GM12878 (cell line): Measurements from ENCODE around the gene TIMP4. TPM values are rescaled to one million over a fixed set of nuclear protein-coding genes. Genes with fewer than 3 reads are reported as not detected.

ENCODE experiments used
- ATF2 ChIP-seq: IDR thresholded peaks from 2 replicates; pipeline ENCODE4 v1.6.1; 2012; ENCODE audit warnings: low read length, inconsistent platforms
- ATF7 ChIP-seq: fragments of 450-650 bp; IDR thresholded peaks from 2 replicates; pipeline ENCODE4 v1.6.1; 2016; ENCODE audit warnings: low read depth, mild to moderate bottlenecking
- BHLHE40 ChIP-seq, 2 experiments: fragments of 450-650 bp in 1 of 2; IDR thresholded peaks; 2 replicates each; pipeline ENCODE4 v1.6.1; 2011 to 2017; ENCODE audit warnings: low read depth in 2 of 2, borderline replicate concordance in 1 of 2, improper control_type of control experiment in 1 of 2, low read length in 1 of 2, mild to moderate bottlenecking in 1 of 2
- CEBPB ChIP-seq, 2 experiments: fragments of 150-350 bp in 1 of 2; IDR thresholded peaks; 2 replicates each; pipeline ENCODE4 v1.6.1; 2012 to 2014; ENCODE audit warnings: low read depth in 2 of 2, low read length in 2 of 2, borderline replicate concordance in 1 of 2, inconsistent platforms in 1 of 2
- EP300 ChIP-seq, 2 experiments: fragments of 150-350 bp in 1 of 2; IDR thresholded peaks; 2 replicates each; pipeline ENCODE4 v1.6.1; 2011 to 2012; ENCODE audit warnings: low read depth in 2 of 2, low read length in 2 of 2, borderline replicate concordance in 1 of 2, improper control_type of control experiment in 1 of 2, inconsistent platforms in 1 of 2; ENCODE audit not compliant: control insufficient read depth in 1 of 2
- FOXM1 ChIP-seq: IDR thresholded peaks from 2 replicates; pipeline ENCODE4 v1.6.1; 2012; ENCODE audit warnings: low read depth, mild to moderate bottlenecking, inconsistent platforms, low read length, moderate library complexity
- IKZF1 ChIP-seq: fragments of 450-650 bp; conservative IDR thresholded peaks from 2 replicates; pipeline ENCODE4 v1.6.1; 2017; ENCODE audit warnings: antibody characterized with exemption, mild to moderate bottlenecking
- IKZF2 ChIP-seq, 2 experiments: fragments of 450-650 bp; IDR thresholded peaks; 2 replicates each; pipeline ENCODE4 v1.6.1; 2017; ENCODE audit warnings: mild to moderate bottlenecking in 2 of 2, moderate library complexity in 2 of 2
- MAX ChIP-seq: IDR thresholded peaks from 2 replicates; pipeline ENCODE4 v1.6.1; 2012; ENCODE audit warnings: low read depth, low read length, improper control_type of control experiment
- MTA2 ChIP-seq: fragments of 450-650 bp; IDR thresholded peaks from 2 replicates; pipeline ENCODE4 v1.6.1; 2016; ENCODE audit warnings: low read depth, mild to moderate bottlenecking, moderate library complexity
- MTA3 ChIP-seq: IDR thresholded peaks from 2 replicates; pipeline ENCODE4 v1.6.1; 2012; ENCODE audit warnings: low read length, inconsistent platforms, borderline replicate concordance
- NBN ChIP-seq: fragments of 450-650 bp; IDR thresholded peaks from 2 replicates; pipeline ENCODE4 v1.6.1; 2016
- PBX3 ChIP-seq: IDR thresholded peaks from 2 replicates; pipeline ENCODE4 v1.6.1; 2011; ENCODE audit warnings: mild to moderate bottlenecking, low read depth, low read length, moderate library complexity; ENCODE audit not compliant: insufficient replicate concordance
- RAD21 ChIP-seq: IDR thresholded peaks from 2 replicates; pipeline ENCODE4 v1.6.1; 2011; ENCODE audit warnings: mild to moderate bottlenecking, low read depth, low read length, moderate library complexity; ENCODE audit not compliant: insufficient read depth
- RBBP5 ChIP-seq: fragments of 200-600 bp; sonication (generic); conservative IDR thresholded peaks from 2 replicates; pipeline ENCODE4 v1.6.1; 2016
- RELB ChIP-seq: fragments of 450-650 bp; IDR thresholded peaks from 2 replicates; pipeline ENCODE4 v1.6.1; 2017; ENCODE audit warnings: low read depth, mild to moderate bottlenecking, moderate library complexity
- REST ChIP-seq: IDR thresholded peaks from 2 replicates; pipeline ENCODE4 v1.6.1; 2012; ENCODE audit warnings: mild to moderate bottlenecking, low read depth, low read length
- SKIL ChIP-seq: fragments of 450-650 bp; IDR thresholded peaks from 2 replicates; pipeline ENCODE4 v1.6.1; 2017; ENCODE audit warnings: mild to moderate bottlenecking, low read depth, inconsistent platforms; ENCODE audit not compliant: poor library complexity, severe bottlenecking
- SRF ChIP-seq, 2 experiments: IDR thresholded peaks; 2 replicates each; pipeline ENCODE4 v1.6.1; 2011; ENCODE audit warnings: low read depth in 2 of 2, low read length in 2 of 2, mild to moderate bottlenecking in 1 of 2, moderate library complexity in 1 of 2
- ZNF622 ChIP-seq: fragments of 450-650 bp; IDR thresholded peaks from 2 replicates; pipeline ENCODE4 v1.6.1; 2017; ENCODE audit warnings: mild to moderate bottlenecking, inconsistent platforms
- polyA plus RNA-seq, 11 experiments: library from polyadenylated mRNA; depleted of rRNA in 4 of 11; unstranded in 6 of 11; stranded (reverse) in 5 of 11; fragments of >200 nt; fragmentation: Nextera tagmentation in 4 of 11; fragmentation: Illumina TruSeq in 1 of 11; extraction: Ambion mirVana in 4 of 11; extraction: Trizol in 1 of 11; gene quantifications; 1 replicate in 1 of 11; 2 replicates in 10 of 11; pipeline versions ENCODE4 v1.2.1 to v1.2.3, GENCODE V29; 2011 to 2016; ENCODE audit warnings: inconsistent platforms in 2 of 11, missing spikeins in 2 of 11, low read depth in 1 of 11
- total RNA-seq, 4 experiments: library from RNA; depleted of rRNA in 3 of 4; stranded (reverse); fragments of >200 nt in 3 of 4; fragmentation: Illumina TruSeq in 1 of 4; extraction: Trizol in 1 of 4; gene quantifications; 2 replicates each; pipeline versions ENCODE4 v1.2.1 to v1.2.3, GENCODE V29; 2013 to 2021

Gene TIMP4
- total and polyA plus RNA-seq, 10 of the 15 experiments (the other 5 are each of a cell fraction or from before 2014, with no cell fraction given), result 0.07 TPM; not detected in 9

- TF ChIP-seq PBX3 (no peak), RAD21 (no peak), MAX (no peak), ZNF622 (no peak), IKZF1 (peak; percentile 70), REST (no peak), SRF (IDR thresholded peaks at IDR 0.05; ENCODE audit: low read depth in 2 of 2, low read length in 2 of 2) (no peak), ATF7 (peak; percentile 67), MTA3 (peak; percentile 62; the same call in 1 of the 2 replicates), ATF2 (peak; percentile 68), RBBP5 (no peak), CEBPB (IDR thresholded peaks at IDR 0.05; ENCODE audit: borderline replicate concordance in 1 of 2, low read depth in 2 of 2, low read length in 2 of 2) (peak in 1 of 2 experiments; percentile 69; a peak in 1 of 4 replicates), FOXM1 (peak; percentile 76; the same call in 1 of the 2 replicates), RELB (peak; percentile 68), MTA2 (peak; percentile 73), EP300 (IDR thresholded peaks at IDR 0.05; ENCODE audit: borderline replicate concordance in 1 of 2, control insufficient read depth in 1 of 2, low read depth in 2 of 2, low read length in 2 of 2) (peak in 1 of 2 experiments; percentile 79; a peak in 1 of 4 replicates), IKZF2 (IDR thresholded peaks at IDR 0.05) (peak; percentile 78 to 81), NBN (no peak), BHLHE40 (IDR thresholded peaks at IDR 0.05; ENCODE audit: borderline replicate concordance in 1 of 2, low read depth in 2 of 2, low read length in 1 of 2) (0 out of 4 replicates have a peak, but pooled peaks of 1 of the 2 experiments have one; percentile 25), SKIL (peak; percentile 66)
Observed at GRCh38 chr3:12197475-12197874, 38.8 kb upstream of the TIMP4 start (continued).
